ENCODE data around the gene NLRP1.

Gene NLRP1

GRCh38 chr17:5468075-5468473, 116.2 kb downstream of the NLRP1 start:
- DNase-seq = no peak

GRCh38 chr17:5467416-5467815, 116.9 kb downstream of the NLRP1 start:
- no peak for DNase-seq

- no peak for DNase-seq
Observed at GRCh38 chr17:5466295-5466694, 118.0 kb downstream of the NLRP1 start.

- no peak for DNase-seq
Observed at GRCh38 chr17:5464717-5465507, 119.4 kb downstream of the NLRP1 start.
